WTC11 (cell line): ENCODE results near the gene NUP98. TPM values are rescaled to one million over a fixed set of nuclear protein-coding genes. Genes with fewer than 3 reads are reported as not detected.

Experiments
- ATAC-seq: fragments of 200-7000 bp; cut with Tn5 transposase; 2 replicates; pipeline ENCODE4 v1.10.0; 2021; ENCODE audit warnings: mild to moderate bottlenecking, moderate library complexity
- CTCF ChIA-PET: fragments of 300-600 bp; sonication (Branson Sonifier 250); formaldehyde crosslinking; loops from one replicate; lab custom pipeline; 2021; ENCODE audit warnings: antibody characterized with exemption; lab: Charles Lee
- POLR2A ChIA-PET: fragments of 350-600 bp; sonication (Branson Sonifier 250); formaldehyde crosslinking; loops from one replicate; lab custom pipeline; 2021; ENCODE audit warnings: antibody characterized with exemption; lab: Charles Lee
- DNase-seq: peaks from one replicate; pipeline ENCODE4 v3.0.0; 2021; ENCODE audit warnings: low spot score
- H3K27ac Mint-ChIP-seq: 2 replicates; pipeline ENCODE4 v1.8.0; 2021; ENCODE audit warnings: mixed read lengths
- H3K27me3 Mint-ChIP-seq: 2 replicates; pipeline ENCODE4 v1.8.0; 2021; ENCODE audit warnings: low read depth, mild to moderate bottlenecking, moderate library complexity, mixed read lengths
- H3K36me3 Mint-ChIP-seq: 2 replicates; pipeline ENCODE4 v1.8.0; 2021; ENCODE audit warnings: mixed read lengths
- H3K4me1 Mint-ChIP-seq: 2 replicates; pipeline ENCODE4 v1.8.0; 2022; ENCODE audit warnings: mixed read lengths
- H3K4me3 Mint-ChIP-seq: 2 replicates; pipeline ENCODE4 v1.8.0; 2021; ENCODE audit warnings: mild to moderate bottlenecking, moderate library complexity, mixed read lengths
- H3K9me3 Mint-ChIP-seq: 2 replicates; pipeline ENCODE4 v1.8.0; 2021; ENCODE audit warnings: mixed read lengths
- ELF4 ChIP-seq: sonication (generic); formaldehyde crosslinking; IDR thresholded peaks from 2 replicates; pipeline ENCODE4 v1.8.1; 2022; ENCODE audit warnings: low read depth, mild to moderate bottlenecking, moderate library complexity, missing genetic modification reagents
- ESRRA ChIP-seq: sonication (generic); formaldehyde crosslinking; IDR thresholded peaks from 2 replicates; pipeline ENCODE4 v1.8.1; 2022; ENCODE audit warnings: mild to moderate bottlenecking, missing genetic modification reagents, borderline replicate concordance
- GRHL2 ChIP-seq: fragments of 250-450 bp; sonication (Bioruptor Pico); IDR thresholded peaks from 2 replicates; pipeline ENCODE4 v1.8.0; 2022; ENCODE audit warnings: mild to moderate bottlenecking, moderate library complexity; ENCODE audit not compliant: insufficient replicate concordance, severe bottlenecking
- GTF2I ChIP-seq: fragments of 250-450 bp; sonication (Bioruptor Pico); conservative IDR thresholded peaks from 2 replicates; pipeline ENCODE4 v1.4.0; 2021; ENCODE audit warnings: mild to moderate bottlenecking
- HMGA2 ChIP-seq: fragments of 250-450 bp; sonication (Bioruptor Pico); IDR thresholded peaks from 2 replicates; pipeline ENCODE4 v1.4.0; 2021; ENCODE audit warnings: mild to moderate bottlenecking, moderate library complexity
- IRF2 ChIP-seq: sonication (generic); formaldehyde crosslinking; IDR thresholded peaks from 2 replicates; pipeline ENCODE4 v1.8.0; 2022; ENCODE audit warnings: low read depth, missing genetic modification reagents, borderline replicate concordance
- JAZF1 ChIP-seq: fragments of 250-450 bp; sonication (Bioruptor Pico); IDR thresholded peaks from 2 replicates; pipeline ENCODE4 v1.9.0; 2021; ENCODE audit warnings: moderate library complexity, mild to moderate bottlenecking, inconsistent platforms
- NR1H2 ChIP-seq: sonication (generic); formaldehyde crosslinking; IDR thresholded peaks from 2 replicates; pipeline ENCODE4 v1.9.0; 2021; ENCODE audit warnings: mild to moderate bottlenecking, moderate library complexity, missing genetic modification reagents
- SP1 ChIP-seq: sonication (generic); formaldehyde crosslinking; conservative IDR thresholded peaks from 2 replicates; pipeline ENCODE4 v1.8.1; 2022; ENCODE audit warnings: missing genetic modification reagents
- total RNA-seq: library from RNA; stranded (reverse); gene quantifications from 3 replicates; pipeline ENCODE4 v1.2.3, GENCODE V29; 2021
- TF ChIP-seq, protein P1 (sequence below): sonication (generic); formaldehyde crosslinking; IDR thresholded peaks from 2 replicates; pipeline ENCODE4 v1.8.0; 2023; ENCODE audit warnings: mild to moderate bottlenecking, missing genetic modification reagents
- TF ChIP-seq, protein P2 (sequence below): sonication (generic); formaldehyde crosslinking; IDR thresholded peaks from 2 replicates; pipeline ENCODE4 v1.8.0; 2022; ENCODE audit warnings: mild to moderate bottlenecking, missing genetic modification reagents
- TF ChIP-seq, protein P3 (sequence below): sonication (generic); formaldehyde crosslinking; IDR thresholded peaks from 2 replicates; pipeline ENCODE4 v1.8.0; 2022; ENCODE audit warnings: mild to moderate bottlenecking, missing genetic modification reagents
- TF ChIP-seq, protein P4 (sequence below): sonication (generic); formaldehyde crosslinking; IDR thresholded peaks from 2 replicates; pipeline ENCODE4 v1.8.0; 2023; ENCODE audit warnings: missing genetic modification reagents
- TF ChIP-seq, protein P5 (sequence below): sonication (generic); formaldehyde crosslinking; IDR thresholded peaks from 2 replicates; pipeline ENCODE4 v1.8.1; 2023; ENCODE audit warnings: mild to moderate bottlenecking, moderate library complexity, missing genetic modification reagents
- TF ChIP-seq, protein P6 (sequence below): sonication (generic); formaldehyde crosslinking; IDR thresholded peaks from 2 replicates; pipeline ENCODE4 v1.8.0; 2022; ENCODE audit warnings: mild to moderate bottlenecking, missing genetic modification reagents
- TF ChIP-seq, protein P7 (sequence below): fragments of 250-450 bp; sonication (Bioruptor Pico); IDR thresholded peaks from 2 replicates; pipeline ENCODE4 v1.9.0; 2021; ENCODE audit warnings: mild to moderate bottlenecking
- TF ChIP-seq, protein P8 (sequence below): sonication (generic); formaldehyde crosslinking; IDR thresholded peaks from 2 replicates; pipeline ENCODE4 v1.8.1; 2022; ENCODE audit warnings: missing genetic modification reagents, borderline replicate concordance
- TF ChIP-seq, protein P9 (sequence below): fragments of 250-450 bp; sonication (Bioruptor Pico); conservative IDR thresholded peaks from 2 replicates; pipeline ENCODE4 v1.9.0; 2021; ENCODE audit warnings: mild to moderate bottlenecking

The NUP98 gene
- total RNA-seq, 1 experiment from 2014 or later = 81.4 TPM

DNA sequence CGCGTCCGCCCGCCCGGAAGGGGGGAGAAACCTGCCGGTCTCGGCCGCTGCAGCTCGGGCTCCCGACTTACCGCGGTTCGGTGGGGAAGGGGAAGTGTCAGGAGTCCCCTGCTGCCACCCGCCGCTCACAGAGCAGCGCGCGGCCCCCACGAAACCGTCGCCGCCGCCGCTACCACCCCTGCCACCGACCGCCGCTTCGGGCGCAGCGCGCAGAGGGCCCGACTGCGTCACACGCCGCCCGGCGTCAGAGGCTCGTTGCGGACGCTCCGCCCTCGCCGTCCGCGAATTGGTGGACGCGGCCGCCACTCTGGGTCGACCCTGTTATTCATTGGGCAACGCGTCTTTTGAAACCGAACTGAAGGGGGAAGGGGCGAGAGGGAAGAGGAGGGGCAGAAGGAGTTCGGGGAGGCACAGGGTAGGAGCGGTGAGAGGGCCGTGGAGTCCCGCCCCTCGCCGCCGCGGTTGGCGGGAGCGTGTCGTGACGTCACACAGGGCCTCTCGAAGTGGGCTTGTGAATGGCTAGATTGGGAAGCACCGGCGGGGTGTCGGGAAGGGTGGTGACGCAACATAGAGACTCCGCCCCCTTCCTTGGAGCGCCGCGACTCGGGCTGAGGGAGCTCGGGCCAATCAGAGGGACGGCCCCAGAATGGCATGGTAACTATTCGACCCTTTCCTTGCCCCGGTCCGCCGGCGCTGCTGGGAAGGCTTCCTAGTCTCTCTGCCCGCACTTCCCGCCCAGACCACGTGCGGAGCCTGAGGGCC is at the start of gene NUP98 (continued):
- TF ChIP-seq SP1 (CRISPR knock-in tag) (peak; percentile 96), HMGA2 (CRISPR knock-in tag) (no peak), NR1H2 (CRISPR knock-in tag) (no peak), ELF4 (CRISPR knock-in tag) (peak; percentile 76; the same call in 1 of the 2 replicates), GTF2I (no peak), GRHL2 (CRISPR knock-in tag) (no peak), JAZF1 (CRISPR knock-in tag) (no peak), IRF2 (CRISPR knock-in tag) (no peak)
- TF ChIP-seq, protein P1, sequence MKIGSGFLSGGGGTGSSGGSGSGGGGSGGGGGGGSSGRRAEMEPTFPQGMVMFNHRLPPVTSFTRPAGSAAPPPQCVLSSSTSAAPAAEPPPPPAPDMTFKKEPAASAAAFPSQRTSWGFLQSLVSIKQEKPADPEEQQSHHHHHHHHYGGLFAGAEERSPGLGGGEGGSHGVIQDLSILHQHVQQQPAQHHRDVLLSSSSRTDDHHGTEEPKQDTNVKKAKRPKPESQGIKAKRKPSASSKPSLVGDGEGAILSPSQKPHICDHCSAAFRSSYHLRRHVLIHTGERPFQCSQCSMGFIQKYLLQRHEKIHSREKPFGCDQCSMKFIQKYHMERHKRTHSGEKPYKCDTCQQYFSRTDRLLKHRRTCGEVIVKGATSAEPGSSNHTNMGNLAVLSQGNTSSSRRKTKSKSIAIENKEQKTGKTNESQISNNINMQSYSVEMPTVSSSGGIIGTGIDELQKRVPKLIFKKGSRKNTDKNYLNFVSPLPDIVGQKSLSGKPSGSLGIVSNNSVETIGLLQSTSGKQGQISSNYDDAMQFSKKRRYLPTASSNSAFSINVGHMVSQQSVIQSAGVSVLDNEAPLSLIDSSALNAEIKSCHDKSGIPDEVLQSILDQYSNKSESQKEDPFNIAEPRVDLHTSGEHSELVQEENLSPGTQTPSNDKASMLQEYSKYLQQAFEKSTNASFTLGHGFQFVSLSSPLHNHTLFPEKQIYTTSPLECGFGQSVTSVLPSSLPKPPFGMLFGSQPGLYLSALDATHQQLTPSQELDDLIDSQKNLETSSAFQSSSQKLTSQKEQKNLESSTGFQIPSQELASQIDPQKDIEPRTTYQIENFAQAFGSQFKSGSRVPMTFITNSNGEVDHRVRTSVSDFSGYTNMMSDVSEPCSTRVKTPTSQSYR (CRISPR knock-in tag) = peak; percentile 64
- TF ChIP-seq, protein P2, sequence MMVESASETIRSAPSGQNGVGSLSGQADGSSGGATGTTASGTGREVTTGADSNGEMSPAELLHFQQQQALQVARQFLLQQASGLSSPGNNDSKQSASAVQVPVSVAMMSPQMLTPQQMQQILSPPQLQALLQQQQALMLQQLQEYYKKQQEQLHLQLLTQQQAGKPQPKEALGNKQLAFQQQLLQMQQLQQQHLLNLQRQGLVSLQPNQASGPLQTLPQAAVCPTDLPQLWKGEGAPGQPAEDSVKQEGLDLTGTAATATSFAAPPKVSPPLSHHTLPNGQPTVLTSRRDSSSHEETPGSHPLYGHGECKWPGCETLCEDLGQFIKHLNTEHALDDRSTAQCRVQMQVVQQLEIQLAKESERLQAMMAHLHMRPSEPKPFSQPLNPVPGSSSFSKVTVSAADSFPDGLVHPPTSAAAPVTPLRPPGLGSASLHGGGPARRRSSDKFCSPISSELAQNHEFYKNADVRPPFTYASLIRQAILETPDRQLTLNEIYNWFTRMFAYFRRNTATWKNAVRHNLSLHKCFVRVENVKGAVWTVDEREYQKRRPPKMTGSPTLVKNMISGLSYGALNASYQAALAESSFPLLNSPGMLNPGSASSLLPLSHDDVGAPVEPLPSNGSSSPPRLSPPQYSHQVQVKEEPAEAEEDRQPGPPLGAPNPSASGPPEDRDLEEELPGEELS = peak; percentile 70; the same call in 1 of the 2 replicates
- TF ChIP-seq, protein P3, sequence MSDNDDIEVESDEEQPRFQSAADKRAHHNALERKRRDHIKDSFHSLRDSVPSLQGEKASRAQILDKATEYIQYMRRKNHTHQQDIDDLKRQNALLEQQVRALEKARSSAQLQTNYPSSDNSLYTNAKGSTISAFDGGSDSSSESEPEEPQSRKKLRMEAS (CRISPR knock-in tag) = peak; percentile 98
- TF ChIP-seq, protein P4, sequence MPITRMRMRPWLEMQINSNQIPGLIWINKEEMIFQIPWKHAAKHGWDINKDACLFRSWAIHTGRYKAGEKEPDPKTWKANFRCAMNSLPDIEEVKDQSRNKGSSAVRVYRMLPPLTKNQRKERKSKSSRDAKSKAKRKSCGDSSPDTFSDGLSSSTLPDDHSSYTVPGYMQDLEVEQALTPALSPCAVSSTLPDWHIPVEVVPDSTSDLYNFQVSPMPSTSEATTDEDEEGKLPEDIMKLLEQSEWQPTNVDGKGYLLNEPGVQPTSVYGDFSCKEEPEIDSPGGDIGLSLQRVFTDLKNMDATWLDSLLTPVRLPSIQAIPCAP (CRISPR knock-in tag) = no peak
- TF ChIP-seq, protein P5, sequence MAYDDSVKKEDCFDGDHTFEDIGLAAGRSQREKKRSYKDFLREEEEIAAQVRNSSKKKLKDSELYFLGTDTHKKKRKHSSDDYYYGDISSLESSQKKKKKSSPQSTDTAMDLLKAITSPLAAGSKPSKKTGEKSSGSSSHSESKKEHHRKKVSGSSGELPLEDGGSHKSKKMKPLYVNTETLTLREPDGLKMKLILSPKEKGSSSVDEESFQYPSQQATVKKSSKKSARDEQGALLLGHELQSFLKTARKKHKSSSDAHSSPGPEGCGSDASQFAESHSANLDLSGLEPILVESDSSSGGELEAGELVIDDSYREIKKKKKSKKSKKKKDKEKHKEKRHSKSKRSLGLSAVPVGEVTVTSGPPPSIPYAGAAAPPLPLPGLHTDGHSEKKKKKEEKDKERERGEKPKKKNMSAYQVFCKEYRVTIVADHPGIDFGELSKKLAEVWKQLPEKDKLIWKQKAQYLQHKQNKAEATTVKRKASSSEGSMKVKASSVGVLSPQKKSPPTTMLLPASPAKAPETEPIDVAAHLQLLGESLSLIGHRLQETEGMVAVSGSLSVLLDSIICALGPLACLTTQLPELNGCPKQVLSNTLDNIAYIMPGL (CRISPR knock-in tag) = peak; percentile 65; the same call in 1 of the 2 replicates

DNA sequence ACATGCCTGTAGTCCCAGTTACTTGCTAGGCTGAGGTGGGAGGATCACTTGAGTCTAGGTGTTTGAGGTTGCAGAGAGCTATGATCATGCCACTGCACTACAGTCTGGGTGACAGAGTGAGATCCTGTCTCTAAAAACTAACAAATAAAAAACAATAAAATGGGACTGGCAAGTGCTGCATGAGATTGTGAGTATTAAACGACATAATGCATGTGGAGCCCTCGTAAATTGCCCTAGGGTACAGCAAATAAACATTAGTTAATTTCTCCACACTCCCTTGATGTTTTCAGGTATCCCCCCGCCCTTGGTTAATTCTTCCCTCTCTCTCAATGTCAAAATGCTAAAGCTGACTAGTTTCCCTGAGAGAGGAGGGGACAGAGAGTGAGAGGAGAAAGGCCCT is 48.3 kb upstream of the NUP98 start:
- Mint-ChIP-seq H3K9me3 (no peaks in the 10 kb centered on the region), H3K36me3 (no peaks in the 10 kb centered on the region), H3K4me3 (no peak overlapping the region), H3K27ac (no peak overlapping the region), H3K27me3 (peaks cover 9% of the 10 kb centered on the region), H3K4me1 (peaks cover 10% of the 10 kb centered on the region)
- ChIA-PET CTCF (interaction anchor here (7.2 kb wide), 1 partner anchor 9 kb away, joined by 165 read pairs; the partner anchor contains the start of gene STIM1), POLR2A (no interaction called here)
- DNase-seq = no peak
- no peak for ATAC-seq
- TF ChIP-seq, protein P6, sequence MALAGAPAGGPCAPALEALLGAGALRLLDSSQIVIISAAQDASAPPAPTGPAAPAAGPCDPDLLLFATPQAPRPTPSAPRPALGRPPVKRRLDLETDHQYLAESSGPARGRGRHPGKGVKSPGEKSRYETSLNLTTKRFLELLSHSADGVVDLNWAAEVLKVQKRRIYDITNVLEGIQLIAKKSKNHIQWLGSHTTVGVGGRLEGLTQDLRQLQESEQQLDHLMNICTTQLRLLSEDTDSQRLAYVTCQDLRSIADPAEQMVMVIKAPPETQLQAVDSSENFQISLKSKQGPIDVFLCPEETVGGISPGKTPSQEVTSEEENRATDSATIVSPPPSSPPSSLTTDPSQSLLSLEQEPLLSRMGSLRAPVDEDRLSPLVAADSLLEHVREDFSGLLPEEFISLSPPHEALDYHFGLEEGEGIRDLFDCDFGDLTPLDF = no peak
- TF ChIP-seq, protein P7, sequence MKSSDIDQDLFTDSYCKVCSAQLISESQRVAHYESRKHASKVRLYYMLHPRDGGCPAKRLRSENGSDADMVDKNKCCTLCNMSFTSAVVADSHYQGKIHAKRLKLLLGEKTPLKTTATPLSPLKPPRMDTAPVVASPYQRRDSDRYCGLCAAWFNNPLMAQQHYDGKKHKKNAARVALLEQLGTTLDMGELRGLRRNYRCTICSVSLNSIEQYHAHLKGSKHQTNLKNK = no peak
- no peak for TF ChIP-seq ESRRA (CRISPR knock-in tag)
- TF ChIP-seq, protein P8, sequence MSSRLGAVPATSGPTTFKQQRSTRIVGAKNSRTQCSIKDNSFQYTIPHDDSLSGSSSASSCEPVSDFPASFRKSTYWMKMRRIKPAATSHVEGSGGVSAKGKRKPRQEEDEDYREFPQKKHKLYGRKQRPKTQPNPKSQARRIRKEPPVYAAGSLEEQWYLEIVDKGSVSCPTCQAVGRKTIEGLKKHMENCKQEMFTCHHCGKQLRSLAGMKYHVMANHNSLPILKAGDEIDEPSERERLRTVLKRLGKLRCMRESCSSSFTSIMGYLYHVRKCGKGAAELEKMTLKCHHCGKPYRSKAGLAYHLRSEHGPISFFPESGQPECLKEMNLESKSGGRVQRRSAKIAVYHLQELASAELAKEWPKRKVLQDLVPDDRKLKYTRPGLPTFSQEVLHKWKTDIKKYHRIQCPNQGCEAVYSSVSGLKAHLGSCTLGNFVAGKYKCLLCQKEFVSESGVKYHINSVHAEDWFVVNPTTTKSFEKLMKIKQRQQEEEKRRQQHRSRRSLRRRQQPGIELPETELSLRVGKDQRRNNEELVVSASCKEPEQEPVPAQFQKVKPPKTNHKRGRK = no peak
- TF ChIP-seq, protein P5 (CRISPR knock-in tag) = no peak
- TF ChIP-seq, protein P9, sequence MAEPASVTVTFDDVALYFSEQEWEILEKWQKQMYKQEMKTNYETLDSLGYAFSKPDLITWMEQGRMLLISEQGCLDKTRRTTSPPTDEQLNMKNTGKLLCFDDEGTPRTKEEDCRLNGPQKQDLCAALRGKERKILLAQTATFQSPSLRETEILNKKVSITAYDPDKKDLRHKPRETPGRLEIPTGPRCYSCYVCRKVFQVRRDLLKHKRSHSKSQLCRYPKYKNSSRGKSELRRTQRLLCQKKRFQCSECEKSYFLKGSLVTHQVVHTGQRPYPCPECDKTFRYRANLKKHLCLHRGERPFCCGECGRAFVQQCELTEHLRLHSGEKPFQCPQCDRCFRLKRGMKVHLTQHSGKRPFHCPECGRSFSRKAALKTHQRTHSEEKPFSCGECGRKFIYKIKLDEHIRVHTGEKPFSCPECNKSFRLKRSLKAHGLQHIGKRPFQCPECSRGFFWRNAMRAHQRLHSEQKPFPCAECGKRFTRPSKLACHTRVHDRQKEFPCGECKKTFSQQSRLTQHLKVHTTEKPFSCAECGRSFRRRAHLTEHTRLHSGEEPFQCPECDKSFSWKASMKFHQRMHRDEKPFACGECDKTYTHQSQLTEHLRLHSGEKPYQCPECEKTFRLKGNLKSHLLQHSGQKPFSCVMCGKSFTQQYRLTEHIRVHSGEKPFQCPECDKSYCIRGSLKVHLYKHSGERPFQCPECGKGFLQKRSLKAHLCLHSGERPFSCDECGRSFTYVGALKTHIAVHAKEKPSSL = no peak
